Neural cell (in vitro differentiated cells): ENCODE data around the gene LUC7L2.

Experiments
- CTCF ChIP-seq: fragments of 450-650 bp; IDR thresholded peaks from 2 replicates; pipeline ENCODE4 v1.5.1; 2014; ENCODE audit warnings: antibody characterized with exemption, mild to moderate bottlenecking, moderate library complexity; ENCODE audit not compliant: poor library complexity, severe bottlenecking
- SMC3 ChIP-seq: fragments of 450-650 bp; conservative IDR thresholded peaks from 2 replicates; pipeline ENCODE4 v1.6.1; 2014; ENCODE audit warnings: antibody characterized with exemption, mild to moderate bottlenecking, moderate library complexity; ENCODE audit not compliant: poor library complexity

- TF ChIP-seq CTCF: no peak
- no peak for TF ChIP-seq SMC3
These were observed 7.9 kb downstream of the LUC7L2 start for GRCh38 chr7:139367438-139368155.
